ENCODE data around the gene SLC9A4.

The SLC9A4 gene

GRCh38 chr2:102506743-102507142, 33.7 kb downstream of the SLC9A4 start:
- no peaks in the 10 kb centered on the region for H3K27me3 ChIP-seq (ENCODE audit: insufficient read depth, low read length)
- H3K9me3 ChIP-seq (ENCODE audit: insufficient read depth, low read depth, low read length) = 0 out of 2 replicates have a peak, but pooled peaks cover 2% of the 10 kb centered on the region
- no peaks in the 10 kb centered on the region for H3K4me1 ChIP-seq (ENCODE audit: insufficient read depth, low read length)
- no peaks in the 10 kb centered on the region for H3K36me3 ChIP-seq (ENCODE audit: insufficient read depth, low read depth, low read length)
- H3K9ac ChIP-seq (ENCODE audit: low read depth, low read length) = no peak overlapping the region
- H3K4me3 ChIP-seq (ENCODE audit: low read length) = no peak overlapping the region
- no peak overlapping the region for H3K27ac ChIP-seq (ENCODE audit: low read length)

GRCh38 chr2:102508863-102509262, 35.8 kb downstream of the SLC9A4 start:
- peaks cover 2% of the 10 kb centered on the region; the same call in 1 of the 2 replicates for H3K9me3 ChIP-seq (ENCODE audit: insufficient read depth, low read depth, low read length)
- no peaks in the 10 kb centered on the region for H3K27me3 ChIP-seq (ENCODE audit: insufficient read depth, low read length)
- no peak overlapping the region for H3K27ac ChIP-seq (ENCODE audit: low read length)
- H3K4me1 ChIP-seq (ENCODE audit: insufficient read depth, low read length) = no peaks in the 10 kb centered on the region
- no peak overlapping the region for H3K9ac ChIP-seq (ENCODE audit: low read depth, low read length)
- no peak overlapping the region for H3K4me3 ChIP-seq (ENCODE audit: low read length)
- no peaks in the 10 kb centered on the region for H3K36me3 ChIP-seq (ENCODE audit: insufficient read depth, low read depth, low read length)

GRCh38 chr2:102509749-102510148, 36.7 kb downstream of the SLC9A4 start:
- H3K27ac ChIP-seq (ENCODE audit: low read length) = no peak overlapping the region
- H3K27me3 ChIP-seq (ENCODE audit: insufficient read depth, low read length) = no peaks in the 10 kb centered on the region
- H3K9me3 ChIP-seq (ENCODE audit: insufficient read depth, low read depth, low read length) = peaks cover 2% of the 10 kb centered on the region; the same call in 1 of the 2 replicates
- no peak overlapping the region for H3K9ac ChIP-seq (ENCODE audit: low read depth, low read length)
- H3K4me3 ChIP-seq (ENCODE audit: low read length) = no peak overlapping the region
- H3K4me1 ChIP-seq (ENCODE audit: insufficient read depth, low read length) = no peaks in the 10 kb centered on the region; the same call in 1 of the 2 replicates
- no peaks in the 10 kb centered on the region for H3K36me3 ChIP-seq (ENCODE audit: insufficient read depth, low read depth, low read length)

- no peak overlapping the region for H3K27ac ChIP-seq (ENCODE audit: low read length)
- H3K27me3 ChIP-seq (ENCODE audit: insufficient read depth, low read length) = no peaks in the 10 kb centered on the region
- H3K4me3 ChIP-seq (ENCODE audit: low read length) = no peak overlapping the region
- no peaks in the 10 kb centered on the region; the same call in 1 of the 2 replicates for H3K4me1 ChIP-seq (ENCODE audit: insufficient read depth, low read length)
- no peaks in the 10 kb centered on the region for H3K36me3 ChIP-seq (ENCODE audit: insufficient read depth, low read depth, low read length)
- peaks cover 2% of the 10 kb centered on the region; the same call in 1 of the 2 replicates for H3K9me3 ChIP-seq (ENCODE audit: insufficient read depth, low read depth, low read length)
- no peak overlapping the region for H3K9ac ChIP-seq (ENCODE audit: low read depth, low read length)
Measured at GRCh38 chr2:102510791-102511575, 38.0 kb downstream of the SLC9A4 start.

DNA sequence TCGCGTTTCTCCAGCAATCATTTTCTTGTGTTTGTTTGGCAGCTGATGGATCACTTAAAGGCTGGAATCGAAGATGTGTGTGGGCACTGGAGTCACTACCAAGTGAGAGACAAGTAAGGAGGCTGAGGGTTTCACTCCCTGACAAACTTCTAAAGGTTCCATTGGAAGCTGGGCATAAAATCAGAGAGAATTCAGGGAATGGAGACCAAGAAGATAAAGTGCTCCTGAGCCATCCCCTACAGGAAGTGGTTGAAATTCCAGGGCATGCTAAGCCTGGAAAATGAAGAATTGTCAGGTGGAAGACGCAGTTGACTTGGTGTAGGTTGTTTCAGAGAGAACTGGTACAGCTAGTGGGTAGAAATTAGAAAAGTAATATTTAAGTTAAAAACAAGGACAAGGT, 39.1 kb downstream of the SLC9A4 start:
- H3K27me3 ChIP-seq (ENCODE audit: insufficient read depth, low read length) = no peaks in the 10 kb centered on the region
- H3K9me3 ChIP-seq (ENCODE audit: insufficient read depth, low read depth, low read length) = peaks cover 2% of the 10 kb centered on the region; the same call in 1 of the 2 replicates
- no peaks in the 10 kb centered on the region; the same call in 1 of the 2 replicates for H3K4me1 ChIP-seq (ENCODE audit: insufficient read depth, low read length)
- no peak overlapping the region for H3K9ac ChIP-seq (ENCODE audit: low read depth, low read length)
- H3K36me3 ChIP-seq (ENCODE audit: insufficient read depth, low read depth, low read length) = no peaks in the 10 kb centered on the region
- H3K4me3 ChIP-seq (ENCODE audit: low read length) = no peak overlapping the region
- H3K27ac ChIP-seq (ENCODE audit: low read length) = no peak overlapping the region

GRCh38 chr2:102513355-102513939, 40.4 kb downstream of the SLC9A4 start:
- Histone ChIP-seq H3K9ac (ENCODE audit: low read depth, low read length) (no peak overlapping the region), H3K4me3 (ENCODE audit: low read length) (no peak overlapping the region), H3K9me3 (ENCODE audit: insufficient read depth, low read depth, low read length) (peaks cover 2% of the 10 kb centered on the region; the same call in 1 of the 2 replicates), H3K27ac (ENCODE audit: low read length) (no peak overlapping the region), H3K4me1 (ENCODE audit: insufficient read depth, low read length) (no peaks in the 10 kb centered on the region; the same call in 1 of the 2 replicates), H3K27me3 (ENCODE audit: insufficient read depth, low read length) (no peaks in the 10 kb centered on the region), H3K36me3 (ENCODE audit: insufficient read depth, low read depth, low read length) (no peaks in the 10 kb centered on the region)

GRCh38 chr2:102514061-102514785, 41.2 kb downstream of the SLC9A4 start:
- peaks cover 2% of the 10 kb centered on the region; the same call in 1 of the 2 replicates for H3K9me3 ChIP-seq (ENCODE audit: insufficient read depth, low read depth, low read length)
- H3K9ac ChIP-seq (ENCODE audit: low read depth, low read length) = no peak overlapping the region
- no peak overlapping the region for H3K4me3 ChIP-seq (ENCODE audit: low read length)
- no peaks in the 10 kb centered on the region for H3K36me3 ChIP-seq (ENCODE audit: insufficient read depth, low read depth, low read length)
- no peaks in the 10 kb centered on the region; the same call in 1 of the 2 replicates for H3K4me1 ChIP-seq (ENCODE audit: insufficient read depth, low read length)
- no peaks in the 10 kb centered on the region for H3K27me3 ChIP-seq (ENCODE audit: insufficient read depth, low read length)
- H3K27ac ChIP-seq (ENCODE audit: low read length) = no peak overlapping the region

DNA sequence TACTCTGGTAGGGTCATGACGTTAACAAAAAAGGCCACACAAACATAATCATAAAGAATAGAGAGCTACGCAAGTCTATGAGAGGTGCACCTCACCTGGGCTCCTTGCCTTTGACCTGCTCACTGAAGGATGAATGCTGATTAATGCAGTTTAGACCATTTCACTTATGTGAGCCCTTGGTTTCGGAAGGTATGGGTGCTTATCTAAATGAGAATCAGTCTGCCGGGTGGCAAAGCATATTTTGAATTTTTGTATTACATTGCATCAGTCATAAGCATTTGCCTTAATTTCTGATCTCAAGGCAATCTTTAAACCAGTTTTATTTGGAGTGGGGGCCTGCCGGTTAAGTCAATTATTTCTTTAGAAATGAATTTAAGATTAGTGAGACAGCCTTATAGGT, 42.8 kb downstream of the SLC9A4 start:
- Histone ChIP-seq H3K36me3 (ENCODE audit: insufficient read depth, low read depth, low read length) (no peaks in the 10 kb centered on the region), H3K9me3 (ENCODE audit: insufficient read depth, low read depth, low read length) (no peaks in the 10 kb centered on the region; the same call in 1 of the 2 replicates), H3K9ac (ENCODE audit: low read depth, low read length) (no peak overlapping the region), H3K27me3 (ENCODE audit: insufficient read depth, low read length) (no peaks in the 10 kb centered on the region), H3K27ac (ENCODE audit: low read length) (no peak overlapping the region), H3K4me1 (ENCODE audit: insufficient read depth, low read length) (no peaks in the 10 kb centered on the region; the same call in 1 of the 2 replicates), H3K4me3 (ENCODE audit: low read length) (no peak overlapping the region)

- Histone ChIP-seq H3K9ac (ENCODE audit: low read depth, low read length) (no peak overlapping the region), H3K4me1 (ENCODE audit: insufficient read depth, low read length) (no peaks in the 10 kb centered on the region; the same call in 1 of the 2 replicates), H3K36me3 (ENCODE audit: insufficient read depth, low read depth, low read length) (no peaks in the 10 kb centered on the region)
Measured at GRCh38 chr2:102518170-102518569, 45.1 kb downstream of the SLC9A4 start.

DNA sequence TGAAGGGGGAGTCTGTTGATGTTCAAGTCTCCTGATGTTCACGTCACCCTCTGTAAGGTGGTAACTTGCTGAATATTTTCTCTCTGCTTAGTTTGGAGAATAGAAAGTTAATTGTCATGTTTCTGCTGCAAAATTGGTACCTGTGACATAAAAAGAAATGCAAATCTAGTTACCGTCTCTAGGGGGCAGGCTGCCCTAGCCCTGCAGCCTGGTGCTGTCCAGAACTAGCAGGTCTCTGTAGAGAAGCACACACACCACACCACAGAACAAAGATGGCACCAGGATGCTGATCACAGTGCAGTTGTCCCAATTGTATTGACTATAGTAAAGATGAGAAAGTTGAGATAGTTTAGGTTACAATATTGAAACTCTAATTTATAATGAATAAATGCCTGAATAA, 47.0 kb downstream of the SLC9A4 start:
- no peak overlapping the region for H3K27ac ChIP-seq (ENCODE audit: low read length)
- no peak overlapping the region for H3K4me3 ChIP-seq (ENCODE audit: low read length)
- H3K27me3 ChIP-seq (ENCODE audit: insufficient read depth, low read length) = no peaks in the 10 kb centered on the region
- no peaks in the 10 kb centered on the region for H3K4me1 ChIP-seq (ENCODE audit: insufficient read depth, low read length)
- H3K36me3 ChIP-seq (ENCODE audit: insufficient read depth, low read depth, low read length) = no peaks in the 10 kb centered on the region
- H3K9ac ChIP-seq (ENCODE audit: low read depth, low read length) = no peak overlapping the region
- no peaks in the 10 kb centered on the region for H3K9me3 ChIP-seq (ENCODE audit: insufficient read depth, low read depth, low read length)

More at GRCh38 chr2:102518170-102518569, 45.1 kb downstream of the SLC9A4 start:
- no peaks in the 10 kb centered on the region for H3K27me3 ChIP-seq (ENCODE audit: insufficient read depth, low read length)
- H3K4me3 ChIP-seq (ENCODE audit: low read length) = no peak overlapping the region
- no peaks in the 10 kb centered on the region for H3K9me3 ChIP-seq (ENCODE audit: insufficient read depth, low read depth, low read length)
- no peak overlapping the region for H3K27ac ChIP-seq (ENCODE audit: low read length)

DNA sequence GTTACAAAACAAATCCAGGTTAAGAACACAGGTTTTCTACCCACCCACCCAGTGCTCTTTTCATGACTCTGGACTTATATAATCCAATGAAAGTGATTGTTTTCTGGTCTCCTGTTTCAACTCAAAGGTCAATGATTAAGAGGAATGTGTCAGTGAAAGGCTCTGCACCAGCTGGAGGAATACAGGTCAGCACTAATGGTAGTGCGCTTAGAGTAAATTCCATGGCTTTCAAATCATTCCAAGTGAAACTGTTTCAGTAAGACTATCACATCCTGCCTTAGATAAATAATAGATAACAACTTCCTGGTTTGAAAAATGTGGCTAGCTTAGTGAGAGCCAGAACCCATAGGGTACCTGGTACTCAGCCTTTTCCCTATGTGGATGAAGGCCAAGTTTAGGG, 47.8 kb downstream of the SLC9A4 start:
- Histone ChIP-seq H3K27ac (ENCODE audit: low read length) (no peak overlapping the region), H3K27me3 (ENCODE audit: insufficient read depth, low read length) (no peaks in the 10 kb centered on the region), H3K9me3 (ENCODE audit: insufficient read depth, low read depth, low read length) (no peaks in the 10 kb centered on the region), H3K9ac (ENCODE audit: low read depth, low read length) (no peak overlapping the region), H3K36me3 (ENCODE audit: insufficient read depth, low read depth, low read length) (no peaks in the 10 kb centered on the region), H3K4me3 (ENCODE audit: low read length) (no peak overlapping the region), H3K4me1 (ENCODE audit: insufficient read depth, low read length) (no peaks in the 10 kb centered on the region)

All from iPS-20b (cell line).